ENCODE data around the gene ATAD5.
"Not testable (repeated sequence)": the region's sequence is repeated elsewhere in the genome, so short reads cannot be mapped to it uniquely, and the experiment has no call there.

DNA sequence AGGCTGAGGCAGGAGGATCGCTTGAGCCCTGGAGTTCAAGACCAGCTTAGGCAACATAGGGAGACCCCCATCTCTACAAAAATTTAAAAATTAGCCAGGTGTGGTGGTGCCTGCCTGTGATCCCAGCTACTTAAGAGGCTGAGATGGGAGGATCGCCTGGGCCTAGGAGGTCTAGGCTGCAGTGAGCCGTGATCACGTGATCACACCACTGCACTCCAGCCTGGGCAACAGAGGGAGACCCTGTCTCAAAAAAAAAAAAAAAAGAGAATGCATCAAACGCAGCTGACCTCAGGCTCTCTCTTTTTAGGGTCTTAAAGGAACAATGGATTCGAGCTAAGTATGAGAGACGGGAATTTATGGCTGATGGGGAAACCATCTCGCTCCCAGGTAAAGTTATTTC lies 99.8 kb downstream of the ATAD5 start:
- TF ChIP-seq, protein P1, sequence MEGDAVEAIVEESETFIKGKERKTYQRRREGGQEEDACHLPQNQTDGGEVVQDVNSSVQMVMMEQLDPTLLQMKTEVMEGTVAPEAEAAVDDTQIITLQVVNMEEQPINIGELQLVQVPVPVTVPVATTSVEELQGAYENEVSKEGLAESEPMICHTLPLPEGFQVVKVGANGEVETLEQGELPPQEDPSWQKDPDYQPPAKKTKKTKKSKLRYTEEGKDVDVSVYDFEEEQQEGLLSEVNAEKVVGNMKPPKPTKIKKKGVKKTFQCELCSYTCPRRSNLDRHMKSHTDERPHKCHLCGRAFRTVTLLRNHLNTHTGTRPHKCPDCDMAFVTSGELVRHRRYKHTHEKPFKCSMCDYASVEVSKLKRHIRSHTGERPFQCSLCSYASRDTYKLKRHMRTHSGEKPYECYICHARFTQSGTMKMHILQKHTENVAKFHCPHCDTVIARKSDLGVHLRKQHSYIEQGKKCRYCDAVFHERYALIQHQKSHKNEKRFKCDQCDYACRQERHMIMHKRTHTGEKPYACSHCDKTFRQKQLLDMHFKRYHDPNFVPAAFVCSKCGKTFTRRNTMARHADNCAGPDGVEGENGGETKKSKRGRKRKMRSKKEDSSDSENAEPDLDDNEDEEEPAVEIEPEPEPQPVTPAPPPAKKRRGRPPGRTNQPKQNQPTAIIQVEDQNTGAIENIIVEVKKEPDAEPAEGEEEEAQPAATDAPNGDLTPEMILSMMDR (IDR thresholded peaks at IDR 0.05) = not testable (repeated sequence)
- not testable (repeated sequence) for TF ChIP-seq EP300 (IDR thresholded peaks at IDR 0.05; ENCODE audit: low read depth); POLR2A (IDR thresholded peaks at IDR 0.05); POLR2AphosphoS5 (IDR thresholded peaks at IDR 0.05)
